Activated CD4-positive, alpha-beta T cell treated with anti-CD3 and anti-CD28 coated beads, Interleukin-2, amount 50 U/mL, for 24 hours (primary cell): Measurements from ENCODE around the gene GARNL3.
A peak's percentile ranks its signal among the peaks of the same experiment; 100 is the strongest.

Experiments
- DNase-seq, 2 donors: peaks; one replicate each; pipeline ENCODE4 v3.0.0-alpha.2; 2020; ENCODE audit warnings: low read depth in 1 of 2, low spot score in 1 of 2

GARNL3 gene

DNA sequence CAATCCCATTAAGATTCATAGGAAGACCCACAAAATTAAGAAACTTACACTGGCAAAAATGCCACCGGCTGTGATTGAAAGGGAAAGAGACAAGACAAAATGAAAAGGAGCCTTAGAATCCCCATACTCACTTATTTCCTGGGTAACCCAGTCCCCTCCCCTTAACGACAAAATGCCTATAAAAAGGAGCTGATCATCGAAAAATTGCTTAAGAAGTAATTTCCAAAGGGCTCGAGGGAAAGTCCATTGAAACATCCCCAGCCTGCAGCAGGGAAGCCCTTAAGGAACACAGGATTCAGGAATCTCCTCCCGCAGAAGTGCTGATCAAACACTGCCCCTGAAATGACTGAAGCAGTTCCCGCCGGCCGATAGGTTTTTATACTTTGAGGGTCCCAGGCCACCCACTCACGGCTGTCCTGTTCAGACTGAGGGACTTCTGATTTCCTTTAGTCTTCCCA, 158.9 kb downstream of the GARNL3 start:
- DNase-seq = no peak

DNA sequence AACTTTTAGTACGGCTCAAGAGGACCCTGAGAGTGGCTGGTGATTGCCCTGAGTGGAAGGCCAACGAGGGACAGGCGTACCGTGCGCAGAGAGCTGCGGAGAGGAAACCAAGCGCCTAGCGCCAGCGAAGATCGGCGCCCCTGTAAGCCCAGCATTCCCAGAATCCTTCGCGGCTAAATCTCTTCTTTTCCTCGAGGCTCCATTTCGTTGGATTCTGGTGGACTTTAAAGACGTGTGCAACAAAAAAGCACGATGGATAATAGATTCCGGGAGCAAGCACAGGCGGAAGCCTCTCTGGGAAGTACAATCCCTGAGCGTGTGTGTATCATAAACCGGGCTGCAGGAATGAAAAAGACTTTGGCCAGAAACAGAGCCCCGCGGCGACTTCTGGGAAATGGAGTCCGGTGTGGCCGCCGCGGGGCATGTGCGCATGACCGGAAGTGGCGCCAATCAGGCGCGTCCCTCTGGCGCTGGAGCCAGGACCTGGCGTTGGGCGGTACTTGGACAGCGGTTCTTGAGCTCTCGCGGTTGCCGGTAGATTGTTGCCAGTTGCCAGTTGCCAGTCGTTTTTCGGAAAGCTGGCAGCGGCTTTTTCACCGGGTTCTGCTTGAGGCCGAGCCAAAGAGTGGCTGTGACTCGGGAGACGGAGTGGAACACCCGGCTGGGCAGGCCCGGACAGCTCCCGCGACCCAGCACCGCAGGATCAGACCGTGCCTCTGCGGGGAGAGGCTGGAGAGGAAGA, 159.5 kb downstream of the GARNL3 start, which contains the start of gene ZNF79:
Gene ZNF79, plus strand, starts transcription at position 449 of the 742 bp plus-strand sequence. CDS start 406 bp downstream, outside the sequence.
- DNase-seq = peak; percentile 82 to 88

DNA sequence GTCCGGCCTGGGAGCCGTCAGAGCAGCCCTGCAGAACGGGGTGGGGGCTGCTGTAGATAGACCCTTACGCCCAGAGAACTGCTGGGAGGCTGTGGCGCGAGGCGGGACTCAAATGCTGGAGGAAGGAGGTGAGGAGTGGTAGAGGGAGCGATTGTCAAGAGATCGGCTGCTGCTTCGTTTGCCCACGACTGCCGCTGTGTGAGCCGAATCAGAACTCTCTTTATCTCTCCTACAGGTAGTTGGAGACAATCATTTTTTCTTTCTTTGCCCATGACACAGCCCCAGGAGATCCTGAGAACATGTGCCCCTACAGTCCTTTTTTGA, 160.1 kb downstream of the GARNL3 start:
- DNase-seq = no peak

DNA sequence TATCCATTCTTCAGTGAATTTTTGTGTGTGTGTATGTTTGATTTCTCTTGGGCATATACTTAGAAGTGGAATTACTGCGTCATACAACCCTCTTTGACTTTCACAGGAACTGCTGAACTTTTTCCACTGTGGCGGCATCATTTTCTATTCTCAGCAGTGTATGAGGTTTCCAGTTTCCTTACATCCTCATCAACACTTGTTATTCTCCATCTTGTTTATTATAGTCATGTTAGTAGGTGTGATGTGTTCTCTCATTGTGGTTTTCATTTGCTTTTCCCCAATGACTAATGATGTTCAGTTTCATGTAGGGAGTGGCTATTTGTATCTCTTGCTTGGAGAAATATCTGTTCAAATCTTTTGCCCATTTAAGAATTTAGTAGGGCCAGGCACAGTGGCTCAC, 162.2 kb downstream of the GARNL3 start:
- DNase-seq = no peak

DNA sequence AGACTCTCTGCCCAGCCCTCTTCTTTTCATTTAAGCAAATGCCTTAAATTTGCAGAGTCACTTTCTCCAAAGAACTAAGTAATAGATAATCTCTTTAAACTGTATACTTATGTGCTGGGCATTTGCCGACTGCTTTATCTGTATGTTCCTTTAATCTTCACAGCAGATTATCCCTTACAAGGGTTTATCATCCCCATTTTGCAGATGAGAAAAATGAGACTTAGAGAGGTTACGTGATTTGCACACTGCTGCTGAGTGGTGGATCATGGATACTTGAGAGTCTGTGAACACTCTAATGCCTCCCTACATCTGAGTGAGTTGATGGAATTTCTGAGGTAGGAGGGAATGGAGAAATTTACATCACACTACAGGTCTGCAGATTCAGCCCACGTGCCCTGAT, 163.8 kb downstream of the GARNL3 start:
- DNase-seq = no peak

DNA sequence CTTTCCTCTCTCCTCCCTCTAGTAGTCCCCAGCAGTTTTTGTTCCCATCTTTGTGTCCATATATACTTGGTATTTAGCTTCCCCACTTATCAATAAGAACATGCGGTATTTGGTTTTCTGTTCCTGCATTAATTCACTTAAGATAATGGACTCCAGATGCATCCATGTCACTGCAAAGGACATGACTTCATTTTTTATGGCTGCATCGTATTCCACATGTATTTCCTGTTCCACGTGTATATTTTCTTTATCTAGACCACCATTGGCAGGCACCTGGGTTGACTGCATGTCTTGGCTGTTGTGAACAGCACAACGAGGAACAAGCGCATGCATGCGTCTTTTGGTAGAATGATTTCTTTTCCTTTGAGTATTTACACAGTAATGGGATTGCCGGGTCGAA, 165.8 kb downstream of the GARNL3 start:
- DNase-seq = no peak

DNA sequence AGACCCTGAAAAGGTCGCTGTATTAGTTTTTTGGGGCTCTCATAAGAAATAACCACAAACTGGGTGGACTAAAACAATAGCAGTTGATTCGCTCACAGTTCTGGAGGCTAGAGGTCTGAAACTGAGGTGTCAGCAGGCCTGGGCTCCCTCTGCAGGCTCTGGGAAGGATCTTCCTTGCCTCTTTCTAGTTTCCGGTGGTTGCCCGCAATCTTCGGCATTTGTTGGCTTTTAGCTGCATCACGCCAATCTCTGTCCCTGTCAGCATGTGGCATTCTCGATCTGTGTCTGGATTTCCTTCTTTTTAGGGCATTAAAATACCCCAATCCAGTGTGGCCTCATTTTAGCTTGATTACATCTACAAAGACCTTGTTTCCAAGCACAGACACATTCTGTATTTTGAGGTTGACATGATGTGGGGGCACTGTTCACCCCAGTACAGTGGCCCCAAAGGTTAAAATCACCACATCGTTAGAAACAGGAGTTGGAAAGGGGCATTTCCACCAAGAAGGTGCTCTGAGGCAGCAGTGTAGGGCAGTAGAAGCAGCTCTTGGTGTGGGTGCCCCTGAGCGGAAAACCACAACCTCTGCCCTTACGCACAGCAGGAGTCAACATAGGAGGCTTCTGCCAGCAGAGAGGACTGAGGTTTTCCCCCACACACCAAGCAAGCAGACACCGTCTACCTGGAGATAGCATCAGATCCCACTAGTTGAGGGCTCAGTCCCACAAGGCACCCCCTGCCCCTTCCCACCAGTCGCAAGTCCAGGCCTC, 173.1 kb downstream of the GARNL3 start:
- no peak for DNase-seq

DNA sequence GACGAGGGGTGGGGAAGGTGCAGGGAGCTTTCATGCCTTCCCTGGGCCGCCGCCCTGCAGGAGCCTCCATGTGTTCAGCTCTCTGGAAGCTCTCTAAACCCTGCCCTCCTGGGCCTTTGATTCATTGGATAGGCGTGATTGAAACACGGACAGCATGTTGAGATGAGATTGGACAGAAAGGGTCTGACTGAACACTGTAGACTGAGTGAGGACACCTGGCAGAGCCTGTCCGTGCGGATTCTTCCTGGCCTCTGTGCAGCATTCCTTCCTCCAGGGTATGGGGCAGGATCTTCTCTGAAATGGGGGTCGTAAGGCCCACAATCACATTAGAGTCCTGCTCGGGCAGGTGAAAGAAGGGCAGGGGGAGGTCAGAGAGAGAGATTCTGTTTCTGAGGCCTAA, 173.8 kb downstream of the GARNL3 start:
- DNase-seq = no peak
